ENCODE measurements around the gene SERGEF. TPM values are rescaled to one million over a fixed set of nuclear protein-coding genes. Genes with fewer than 3 reads are reported as not detected.

Gene SERGEF
- total and polyA plus RNA-seq, 2 of the 4 experiments (the other 2 are of a cell fraction), result 12.2 to 18.1 TPM

DNA sequence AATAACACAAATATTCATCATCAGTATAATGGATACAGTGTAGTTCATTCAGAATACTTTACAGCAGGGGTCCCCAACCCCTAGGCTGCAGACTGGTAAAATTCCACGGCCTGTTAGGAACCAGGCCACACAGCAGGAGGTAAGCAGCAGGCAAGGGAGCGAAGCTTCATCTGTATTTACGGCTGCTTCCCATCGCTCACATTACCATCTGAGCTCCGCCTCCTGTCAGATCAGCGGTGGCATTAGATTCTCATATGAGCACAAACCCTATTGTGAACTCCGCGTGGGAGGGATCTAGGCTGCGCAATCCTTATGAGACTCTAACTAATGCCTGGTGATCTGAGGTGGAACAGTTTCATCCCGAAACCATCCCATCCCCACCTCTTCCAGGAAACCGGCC is 125.1 kb downstream of the SERGEF start:
- no peak for DNase-seq
- dilution Hi-C loops (cut with HindIII; ENCODE audit: low sequenced_read_pairs, unreplicated experiment) (no loop called here), intact Hi-C loops (cut with micrococcal nuclease) (loop anchor here (10.0 kb wide), 1 partner anchor 63 kb away; no protein-coding TSS in a partner anchor), in situ Hi-C loops (cut with MboI; ENCODE audit: low sequenced_read_pairs) (no loop called here)
- ChIA-PET POLR2A (ENCODE audit: unreplicated experiment) (no interaction called here), CTCF (no interaction called here)
- BruUV-seq (replicated peaks), result no TSS peak
- H3K27ac ChIP-seq (ENCODE audit: insufficient read depth, low read length), result no peak overlapping the region
- H2BK5ac ChIP-seq (ENCODE audit: low read depth, low read length, poor library complexity, severe bottlenecking), result no peak overlapping the region
- no peaks in the 10 kb centered on the region for H4K20me1 ChIP-seq (ENCODE audit: insufficient read depth, low read length)
- H3K4me2 ChIP-seq (ENCODE audit: low read depth, low read length), result no peak overlapping the region
- H3K36me3 ChIP-seq (ENCODE audit: control insufficient read depth, insufficient read depth, low read length), result 0 out of 2 replicates have a peak, but pooled peaks cover 4% of the 10 kb centered on the region
- H4K91ac ChIP-seq (ENCODE audit: insufficient read depth, low read depth, low read length), result no peak overlapping the region
- H4K8ac ChIP-seq (ENCODE audit: low read depth in 2 of 2, low read length in 2 of 2), result no peak overlapping the region
- no peaks in the 10 kb centered on the region for H3K27me3 ChIP-seq (ENCODE audit: control insufficient read depth, insufficient read depth, low read length)
- no peaks in the 10 kb centered on the region for H3K9me3 ChIP-seq (ENCODE audit: control insufficient read depth, insufficient read depth, low read length)
- no peak overlapping the region for H3K4me3 ChIP-seq (ENCODE audit: insufficient read depth, low read depth, low read length)
- no peak overlapping the region for H3K18ac ChIP-seq (ENCODE audit: low read depth, low read length)
- H3K9me1 ChIP-seq (ENCODE audit: insufficient read depth, low read length), result no peaks in the 10 kb centered on the region
- TF ChIP-seq MAZ (IDR thresholded peaks at IDR 0.05; ENCODE audit: borderline replicate concordance, low read depth, low read length) (no peak), CHD1 (IDR thresholded peaks at IDR 0.05; ENCODE audit: low read depth, low read length) (no peak), RAD21 (IDR thresholded peaks at IDR 0.05; ENCODE audit: low read length) (no peak), BHLHE40 (IDR thresholded peaks at IDR 0.05; ENCODE audit: low read depth, low read length) (no peak), CTCF (conservative IDR thresholded peaks at IDR 0.05; ENCODE audit: low read depth, low read length) (no peak), MAFK (IDR thresholded peaks at IDR 0.05; ENCODE audit: low read depth, low read length) (no peak), MXI1 (IDR thresholded peaks at IDR 0.05; ENCODE audit: borderline replicate concordance, low read depth, low read length) (no peak), RCOR1 (IDR thresholded peaks at IDR 0.05; ENCODE audit: insufficient replicate concordance, low read length) (no peak), FOS (IDR thresholded peaks at IDR 0.05; ENCODE audit: low read depth, low read length) (no peak), NFE2L2 (IDR thresholded peaks at IDR 0.05; ENCODE audit: low read depth, low read length) (no peak), CEBPB (IDR thresholded peaks at IDR 0.05; ENCODE audit: low read depth, low read length) (no peak), POLR2A (IDR thresholded peaks at IDR 0.05; ENCODE audit: low read depth, low read length) (no peak), SMC3 (IDR thresholded peaks at IDR 0.05; ENCODE audit: low read depth, low read length) (no peak), RFX5 (IDR thresholded peaks at IDR 0.05; ENCODE audit: low read depth, low read length) (no peak)
- TF ChIP-seq, protein P1, sequence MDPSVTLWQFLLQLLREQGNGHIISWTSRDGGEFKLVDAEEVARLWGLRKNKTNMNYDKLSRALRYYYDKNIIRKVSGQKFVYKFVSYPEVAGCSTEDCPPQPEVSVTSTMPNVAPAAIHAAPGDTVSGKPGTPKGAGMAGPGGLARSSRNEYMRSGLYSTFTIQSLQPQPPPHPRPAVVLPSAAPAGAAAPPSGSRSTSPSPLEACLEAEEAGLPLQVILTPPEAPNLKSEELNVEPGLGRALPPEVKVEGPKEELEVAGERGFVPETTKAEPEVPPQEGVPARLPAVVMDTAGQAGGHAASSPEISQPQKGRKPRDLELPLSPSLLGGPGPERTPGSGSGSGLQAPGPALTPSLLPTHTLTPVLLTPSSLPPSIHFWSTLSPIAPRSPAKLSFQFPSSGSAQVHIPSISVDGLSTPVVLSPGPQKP (IDR thresholded peaks at IDR 0.05; ENCODE audit: borderline replicate concordance, low read depth, low read length), result no peak
- TF ChIP-seq, protein P2, sequence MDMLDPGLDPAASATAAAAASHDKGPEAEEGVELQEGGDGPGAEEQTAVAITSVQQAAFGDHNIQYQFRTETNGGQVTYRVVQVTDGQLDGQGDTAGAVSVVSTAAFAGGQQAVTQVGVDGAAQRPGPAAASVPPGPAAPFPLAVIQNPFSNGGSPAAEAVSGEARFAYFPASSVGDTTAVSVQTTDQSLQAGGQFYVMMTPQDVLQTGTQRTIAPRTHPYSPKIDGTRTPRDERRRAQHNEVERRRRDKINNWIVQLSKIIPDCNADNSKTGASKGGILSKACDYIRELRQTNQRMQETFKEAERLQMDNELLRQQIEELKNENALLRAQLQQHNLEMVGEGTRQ (IDR thresholded peaks at IDR 0.05; ENCODE audit: low read depth, low read length), result no peak
- H2AFZ ChIP-seq (replicated peaks; ENCODE audit: low read length, poor library complexity), result no peak overlapping the region
- H2AK5ac ChIP-seq (ENCODE audit: low read depth, low read length), result no peak overlapping the region
- no peak overlapping the region for H2BK120ac ChIP-seq (ENCODE audit: low read depth, low read length)
- no peaks in the 10 kb centered on the region for H3K4me1 ChIP-seq (ENCODE audit: control insufficient read depth, insufficient read depth, low read length)
- H4K5ac ChIP-seq (ENCODE audit: low read depth, low read length), result no peak overlapping the region
- H3K14ac ChIP-seq (replicated peaks; ENCODE audit: low read depth, low read length), result no peak overlapping the region
- no peak overlapping the region for H2BK20ac ChIP-seq (ENCODE audit: low read depth, low read length)
- no peak overlapping the region for H3K56ac ChIP-seq (ENCODE audit: extremely low read depth, insufficient read depth, low read length)
- H3K23ac ChIP-seq (ENCODE audit: low read depth, low read length), result no peak overlapping the region
- H3K79me1 ChIP-seq (ENCODE audit: low read depth in 1 of 2, low read length in 2 of 2), result no peaks in the 10 kb centered on the region
- no peak for ATAC-seq (ENCODE audit: low read depth)
- no peak overlapping the region for H2BK15ac ChIP-seq (ENCODE audit: low read depth, low read length)
- H3K9ac ChIP-seq (ENCODE audit: low read depth, low read length), result no peak overlapping the region
- H3K4ac ChIP-seq (ENCODE audit: low read depth, low read length), result no peak overlapping the region
- WGBS, 2 experiments (ENCODE audit: extremely low coverage in 2 of 2, insufficient read length in 1 of 2), result no CpG with 5 or more reads among the region's 11 CpGs
- no peak overlapping the region for H2AK9ac ChIP-seq (replicated peaks; ENCODE audit: low read depth, low read length, poor library complexity)

All from IMR-90 (cell line).